ENCODE results near the gene MYOG. TPM values are rescaled to one million over a fixed set of nuclear protein-coding genes. Genes with fewer than 3 reads are reported as not detected.

Gene MYOG
- total and polyA plus RNA-seq, 7 donors: 9.7 to 451 (median 160) TPM

DNA sequence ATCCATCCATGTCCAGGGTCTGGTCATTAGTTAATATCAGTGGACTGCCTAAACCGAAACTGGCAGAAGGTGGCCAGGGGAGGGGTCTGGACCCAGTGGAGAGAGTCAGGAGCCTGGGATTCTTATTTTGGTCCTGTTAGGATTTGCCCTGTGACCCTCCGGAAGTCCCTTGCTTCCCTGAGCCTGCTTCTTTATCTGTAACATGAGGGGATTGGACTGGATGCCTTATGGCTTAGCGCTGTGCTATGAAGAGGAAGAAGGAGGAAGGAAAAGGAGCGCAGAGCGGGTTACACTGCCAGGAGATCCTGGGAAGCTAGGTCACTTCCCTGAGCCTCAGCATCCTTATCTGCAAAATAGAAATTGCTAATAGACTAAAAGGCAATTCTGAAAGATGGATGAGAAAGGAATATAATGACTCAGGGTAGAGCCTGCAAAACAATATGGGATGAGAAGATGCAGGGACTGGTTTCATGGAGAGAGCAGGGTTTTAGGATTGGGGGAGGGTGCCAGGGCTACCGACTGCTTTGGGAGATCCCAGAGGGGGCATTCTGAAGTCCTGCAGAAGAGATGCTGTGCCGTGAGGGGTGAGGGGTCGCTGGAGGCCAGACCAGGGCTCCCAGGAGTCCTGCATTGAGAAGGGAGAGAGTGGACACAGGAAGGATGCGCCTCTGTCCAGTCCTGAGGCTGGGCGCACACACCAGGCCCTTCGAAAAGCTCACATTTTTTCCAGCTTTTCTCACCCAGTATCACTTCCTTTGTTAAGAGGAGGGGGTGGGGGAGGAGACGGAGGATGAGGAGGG, 41.3 kb upstream of the MYOG start:
- H3K4me3 ChIP-seq: peak overlapping the region; percentile 73
- intact Hi-C loops (cut with DNase I): loop anchor here in 1 of 2 donors (2.0 to 5.0 kb wide), 3 partner anchors 40 to 88 kb away; partner anchors contain the start of gene MYOG
- peaks cover 0 to 11% (median 2%) of the 10 kb centered on the region in 3 donors for H3K27me3 ChIP-seq (ENCODE audit: insufficient read depth in 3 of 3, low read length in 2 of 3)
- H3K27ac ChIP-seq: peak overlapping the region; percentile 64
- TF ChIP-seq, protein P1, sequence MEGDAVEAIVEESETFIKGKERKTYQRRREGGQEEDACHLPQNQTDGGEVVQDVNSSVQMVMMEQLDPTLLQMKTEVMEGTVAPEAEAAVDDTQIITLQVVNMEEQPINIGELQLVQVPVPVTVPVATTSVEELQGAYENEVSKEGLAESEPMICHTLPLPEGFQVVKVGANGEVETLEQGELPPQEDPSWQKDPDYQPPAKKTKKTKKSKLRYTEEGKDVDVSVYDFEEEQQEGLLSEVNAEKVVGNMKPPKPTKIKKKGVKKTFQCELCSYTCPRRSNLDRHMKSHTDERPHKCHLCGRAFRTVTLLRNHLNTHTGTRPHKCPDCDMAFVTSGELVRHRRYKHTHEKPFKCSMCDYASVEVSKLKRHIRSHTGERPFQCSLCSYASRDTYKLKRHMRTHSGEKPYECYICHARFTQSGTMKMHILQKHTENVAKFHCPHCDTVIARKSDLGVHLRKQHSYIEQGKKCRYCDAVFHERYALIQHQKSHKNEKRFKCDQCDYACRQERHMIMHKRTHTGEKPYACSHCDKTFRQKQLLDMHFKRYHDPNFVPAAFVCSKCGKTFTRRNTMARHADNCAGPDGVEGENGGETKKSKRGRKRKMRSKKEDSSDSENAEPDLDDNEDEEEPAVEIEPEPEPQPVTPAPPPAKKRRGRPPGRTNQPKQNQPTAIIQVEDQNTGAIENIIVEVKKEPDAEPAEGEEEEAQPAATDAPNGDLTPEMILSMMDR (IDR thresholded peaks at IDR 0.05): no peak
- peaks cover 42% of the 10 kb centered on the region for H3K4me1 ChIP-seq
- DNase-seq (no peak), ATAC-seq (peak in 1 of 4 donors; percentile 10)
- no peaks in the 10 kb centered on the region for H3K36me3 ChIP-seq (ENCODE audit: insufficient read depth in 1 of 2, low read depth in 1 of 2)
- H3K9me3 ChIP-seq: no peaks in the 10 kb centered on the region
- 23 to 31% (median 27%) methylated on average over 12 of the region's 12 CpGs for WGBS, 3 donors

DNA sequence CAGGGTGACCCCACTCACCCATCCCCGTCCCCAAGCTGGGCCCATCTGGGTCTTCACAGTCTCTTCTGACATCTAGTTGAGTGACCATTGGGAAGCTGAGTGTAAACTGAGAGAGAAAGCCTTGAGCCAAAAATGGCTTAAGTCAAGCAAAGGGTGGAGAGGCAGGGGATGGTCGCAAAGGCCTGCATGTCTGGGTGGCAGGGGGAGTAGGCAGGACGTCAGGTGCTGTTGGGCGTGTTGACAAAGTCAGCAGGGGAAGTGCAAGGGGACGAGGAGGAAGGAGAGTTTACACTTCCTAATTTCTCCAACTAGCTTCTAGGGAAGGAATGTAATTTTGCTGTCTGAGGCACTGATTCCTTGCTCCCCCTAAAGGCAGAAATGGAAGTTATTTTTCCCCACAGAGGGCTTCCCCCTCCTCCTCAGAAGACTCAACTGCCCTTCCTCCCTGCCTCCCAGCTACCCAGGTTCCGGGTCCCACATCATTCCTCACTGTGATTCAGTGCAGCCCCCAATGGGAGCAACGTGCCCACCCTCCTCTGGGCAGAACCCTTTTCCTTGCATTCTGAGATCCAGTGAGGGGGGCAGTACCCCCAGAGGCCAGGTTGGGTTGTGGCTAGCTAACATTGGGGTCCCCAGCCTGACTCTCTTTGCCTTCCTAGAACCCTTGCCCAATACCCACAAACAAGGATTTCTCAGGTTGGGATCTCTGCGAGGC, 40.5 kb upstream of the MYOG start:
- H3K36me3 ChIP-seq (ENCODE audit: insufficient read depth in 1 of 2, low read depth in 1 of 2): no peaks in the 10 kb centered on the region
- ATAC-seq (no peak), DNase-seq (no peak)
- intact Hi-C loops (cut with DNase I): loop anchor here in 1 of 2 donors (2.0 to 5.0 kb wide), 3 partner anchors 39 to 88 kb away; partner anchors contain the start of gene MYOG
- TF ChIP-seq, protein P1 (IDR thresholded peaks at IDR 0.05): peak; percentile 30
- WGBS, 3 donors: 44 to 47% (median 46%) methylated on average over 8 of the region's 8 CpGs
- peaks cover 42% of the 10 kb centered on the region for H3K4me1 ChIP-seq
- H3K27ac ChIP-seq: no peak overlapping the region
- peaks cover 0 to 17% (median 2%) of the 10 kb centered on the region in 3 donors for H3K27me3 ChIP-seq (ENCODE audit: insufficient read depth in 3 of 3, low read length in 2 of 3)
- no peaks in the 10 kb centered on the region for H3K9me3 ChIP-seq
- H3K4me3 ChIP-seq: no peak overlapping the region

DNA sequence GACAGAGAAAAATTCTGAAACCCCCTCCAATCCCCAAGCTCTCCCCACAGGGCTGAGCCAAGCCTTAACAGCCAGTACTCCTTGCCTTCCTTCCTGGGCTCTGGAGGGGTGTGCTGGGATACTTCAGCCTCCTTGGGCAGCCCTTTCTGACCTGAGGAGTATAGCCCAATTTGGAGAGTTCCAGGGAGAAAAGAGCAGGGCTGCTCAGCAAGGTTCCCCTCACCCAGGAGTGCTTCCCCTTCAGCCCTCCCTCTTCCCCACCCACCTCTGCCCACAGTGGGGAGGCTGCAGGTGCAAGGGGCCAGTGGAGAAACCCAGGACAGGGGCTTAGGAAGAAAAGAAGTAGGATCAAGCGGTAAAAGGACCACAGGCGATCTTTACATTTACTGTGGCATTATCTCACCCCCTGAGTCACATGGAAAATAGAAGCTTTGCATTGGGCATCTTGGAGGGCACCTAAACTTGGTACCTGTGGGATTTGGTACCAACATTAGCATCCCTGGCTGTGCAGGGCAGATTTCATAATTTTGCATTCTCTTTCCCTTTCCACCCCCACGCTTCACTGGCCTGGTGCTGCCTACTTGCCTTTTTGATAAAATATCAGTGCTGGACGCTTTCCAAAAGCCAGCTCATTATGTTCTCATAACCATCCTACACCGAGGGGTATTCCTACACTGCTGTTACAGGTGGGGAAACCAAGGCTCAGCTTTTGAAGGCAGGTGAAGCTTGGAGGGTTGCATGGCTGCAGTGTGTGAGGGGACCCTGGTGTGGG, 38.9 kb upstream of the MYOG start:
- peaks cover 32% of the 10 kb centered on the region for H3K4me1 ChIP-seq
- H3K27me3 ChIP-seq (ENCODE audit: insufficient read depth in 3 of 3, low read length in 2 of 3): peaks cover 0 to 29% (median 2%) of the 10 kb centered on the region in 3 donors
- no peaks in the 10 kb centered on the region for H3K9me3 ChIP-seq
- WGBS, 3 donors: 75 to 88% (median 88%) methylated on average over 5 of the region's 5 CpGs
- H3K4me3 ChIP-seq: no peak overlapping the region
- no peak for ATAC-seq
- DNase-seq: no peak
- H3K36me3 ChIP-seq (ENCODE audit: insufficient read depth in 1 of 2, low read depth in 1 of 2): no peaks in the 10 kb centered on the region
- TF ChIP-seq, protein P1 (IDR thresholded peaks at IDR 0.05): no peak
- intact Hi-C loops (cut with DNase I): loop anchor here (5.0 kb wide), 2 partner anchors 37 to 48 kb away; partner anchors contain the start of gene MYOG (in 1 of the 2)
- no peak overlapping the region for H3K27ac ChIP-seq

DNA sequence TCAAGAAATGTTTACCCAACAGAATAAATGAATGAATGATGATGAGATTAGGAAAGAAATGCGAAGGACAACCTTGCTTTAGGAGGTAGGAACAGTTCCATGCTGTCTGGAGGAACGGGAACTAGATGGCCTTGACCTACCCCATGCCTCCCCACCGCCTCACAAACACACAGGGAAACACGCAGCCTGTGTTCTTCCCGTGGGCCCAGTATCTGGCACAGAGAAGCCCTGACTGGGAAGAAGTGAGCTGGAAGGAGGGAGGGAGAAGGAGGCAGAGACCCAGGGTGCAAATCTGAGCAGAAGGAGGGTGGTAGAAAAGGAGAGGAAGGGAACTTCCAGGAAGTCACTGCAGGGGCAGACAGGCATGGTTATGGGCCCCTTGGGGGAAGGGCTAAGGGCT, 38.2 kb upstream of the MYOG start:
- Histone ChIP-seq H3K27ac (no peak overlapping the region), H3K4me1 (peaks cover 24% of the 10 kb centered on the region), H3K36me3 (ENCODE audit: insufficient read depth in 1 of 2, low read depth in 1 of 2) (no peaks in the 10 kb centered on the region), H3K4me3 (no peak overlapping the region), H3K27me3 (ENCODE audit: insufficient read depth in 3 of 3, low read length in 2 of 3) (peaks cover 0 to 32% (median 2%) of the 10 kb centered on the region in 3 donors), H3K9me3 (no peaks in the 10 kb centered on the region)
- WGBS, 3 donors: 56 to 72% (median 69%) methylated on average over 5 of the region's 5 CpGs
- DNase-seq: no peak
- TF ChIP-seq, protein P1 (IDR thresholded peaks at IDR 0.05): no peak
- intact Hi-C loops (cut with DNase I): loop anchor here in 1 of 2 donors (5.0 kb wide), 1 partner anchor 48 kb away; no protein-coding TSS in a partner anchor
- no peak for ATAC-seq
